ENCODE data around the gene PDAP1. TPM values are rescaled to one million over a fixed set of nuclear protein-coding genes. Genes with fewer than 3 reads are reported as not detected.

PDAP1 gene
- total and polyA plus RNA-seq, 9 of the 15 experiments (the other 6 are each of a cell fraction or from before 2014, with no cell fraction given), result 10.2 to 315 (median 129) TPM

GRCh38 chr7:99374111-99375064, 34.0 kb downstream of the PDAP1 start, which contains the start of gene ARPC1B (continued):
- TF ChIP-seq ZNF280A (IDR thresholded peaks at IDR 0.05; ENCODE audit: low read depth, partially characterized antibody), result no peak
- TF ChIP-seq RREB1 (CRISPR knock-in tag; IDR thresholded peaks at IDR 0.05), result peak; percentile 65; the same call in 1 of the 2 replicates
- TF ChIP-seq TFE3 (CRISPR knock-in tag; IDR thresholded peaks at IDR 0.05), result no peak
- 0 out of 2 replicates have a peak, but pooled peaks have one; percentile 29 for TF ChIP-seq ZNF766 (CRISPR knock-in tag; conservative IDR thresholded peaks at IDR 0.05)
- no peak for TF ChIP-seq STAG1 (CRISPR knock-in tag; IDR thresholded peaks at IDR 0.05; ENCODE audit: borderline replicate concordance)
- no peak for TF ChIP-seq ZNF280B (CRISPR knock-in tag; IDR thresholded peaks at IDR 0.05)
- TF ChIP-seq ZBTB2 (IDR thresholded peaks at IDR 0.05), result no peak

Data from K562 (cell line).